SK-N-SH (cell line): Measurements from ENCODE around the gene C1orf146. TPM values are rescaled to one million over a fixed set of nuclear protein-coding genes. Genes with fewer than 3 reads are reported as not detected.

Experiments
- CTCF ChIA-PET: fragments of 300-600, 350-600 bp; formaldehyde crosslinking; extraction: SDS; loops from one replicate; lab custom pipeline; 2021; lab: Yijun Ruan, JAX
- POLR2A ChIA-PET: fragments of 350-600 bp; sonication (Branson Sonifier 250); formaldehyde crosslinking; extraction: SDS; loops from one replicate; lab custom pipeline; 2020; ENCODE audit warnings: antibody characterized with exemption, inconsistent platforms; lab: Yijun Ruan, JAX
- DNase-seq: peaks from one replicate; pipeline ENCODE4 v3.0.0; 2012
- H2AFZ ChIP-seq: fragments of 200-600 bp; sonication (generic); 2 replicates; pipeline ENCODE4 v1.8.1; 2016; ENCODE audit warnings: antibody characterized with exemption, mild to moderate bottlenecking, low read depth
- H3F3A ChIP-seq: fragments of 200-600 bp; sonication (generic); replicated peaks from 2 replicates; pipeline ENCODE3; 2016; ENCODE audit warnings: antibody characterized with exemption, mild to moderate bottlenecking; ENCODE audit not compliant: insufficient read depth
- H3K27ac ChIP-seq, 2 experiments: fragments of 200-500 bp in 1 of 2; fragments of 200-600 bp in 1 of 2; sonication (Bioruptor generic) in 1 of 2; sonication (generic), shearing (Covaris generic) in 1 of 2; 2 replicates each; pipeline versions ENCODE4 v1.5.1 to v1.6.1; 2014 to 2016; ENCODE audit warnings: low read depth in 2 of 2, inconsistent platforms in 1 of 2, low read length in 1 of 2, mild to moderate bottlenecking in 1 of 2, mixed read lengths in 1 of 2
- H3K27me3 ChIP-seq: fragments of 200-600 bp; sonication (generic), shearing (Covaris generic); 2 replicates; pipeline ENCODE4 v1.6.1; 2016; ENCODE audit warnings: mixed run types; ENCODE audit not compliant: insufficient read depth
- H3K36me3 ChIP-seq, 2 experiments: fragments of 200-500 bp in 1 of 2; fragments of 200-600 bp in 1 of 2; sonication (Bioruptor generic) in 1 of 2; sonication (generic) in 1 of 2; replicated peaks in 1 of 2; 2 replicates each; pipeline versions ENCODE3 to v1.5.1; 2014 to 2016; ENCODE audit warnings: low read length in 1 of 2, mild to moderate bottlenecking in 1 of 2; ENCODE audit not compliant: insufficient read depth in 2 of 2, control insufficient read depth in 1 of 2
- H3K4me1 ChIP-seq, 2 experiments: fragments of 200-500 bp in 1 of 2; fragments of 200-600 bp in 1 of 2; sonication (Bioruptor generic) in 1 of 2; sonication (generic), shearing (Covaris generic) in 1 of 2; 2 replicates each; pipeline versions ENCODE4 v1.5.1 to v1.6.1; 2014 to 2016; ENCODE audit warnings: low read depth in 1 of 2, low read length in 1 of 2, mixed run types in 1 of 2; ENCODE audit not compliant: insufficient read depth in 2 of 2, control insufficient read depth in 1 of 2
- H3K4me2 ChIP-seq: fragments of 200-600 bp; sonication (generic), shearing (Covaris generic); 2 replicates; pipeline ENCODE4 v1.6.1; 2017; ENCODE audit warnings: mixed run types
- H3K4me3 ChIP-seq, 2 experiments: fragments of 200-500 bp in 1 of 2; fragments of 200-600 bp in 1 of 2; sonication (Bioruptor generic) in 1 of 2; sonication (generic), shearing (Covaris generic) in 1 of 2; 2 replicates each; pipeline versions ENCODE4 v1.5.1 to v1.8.1; 2014 to 2016; ENCODE audit warnings: low read depth in 2 of 2, inconsistent platforms in 1 of 2, low read length in 1 of 2, mild to moderate bottlenecking in 1 of 2, mixed read lengths in 1 of 2, moderate library complexity in 1 of 2
- H3K79me2 ChIP-seq: fragments of 200-600 bp; sonication (generic); 2 replicates; pipeline ENCODE4 v1.8.1; 2017; ENCODE audit warnings: mild to moderate bottlenecking; ENCODE audit not compliant: insufficient read depth
- H3K9ac ChIP-seq: fragments of 200-600 bp; sonication (generic); 2 replicates; pipeline ENCODE4 v1.6.1; 2017; ENCODE audit warnings: mixed run types
- H3K9me2 ChIP-seq: fragments of 200-600 bp; sonication (generic); 2 replicates; pipeline ENCODE4 v1.6.1; 2017; ENCODE audit warnings: mixed run types
- H3K9me3 ChIP-seq: fragments of 200-600 bp; sonication (generic); 2 replicates; pipeline ENCODE4 v1.6.1; 2017; ENCODE audit warnings: mixed run types, mild to moderate bottlenecking, moderate library complexity
- H4K20me1 ChIP-seq: fragments of 200-600 bp; sonication (generic); 2 replicates; pipeline ENCODE4 v1.6.1; 2017; ENCODE audit warnings: mild to moderate bottlenecking, mixed run types; ENCODE audit not compliant: insufficient read depth
- CHD2 ChIP-seq: fragments of 150-350 bp; IDR thresholded peaks from 2 replicates; pipeline ENCODE4 v1.6.1; 2018; ENCODE audit warnings: low read length; ENCODE audit not compliant: partially characterized antibody
- ELF1 ChIP-seq: IDR thresholded peaks from 2 replicates; pipeline ENCODE4 v1.4.0; 2012
- EZH2phosphoT487 ChIP-seq: fragments of 200-600 bp; sonication (generic); IDR thresholded peaks from 2 replicates; pipeline ENCODE4 v1.6.1; 2017; ENCODE audit warnings: low read depth, mixed run types, mild to moderate bottlenecking, antibody characterized with exemption, moderate library complexity, borderline replicate concordance
- FOSL2 ChIP-seq: IDR thresholded peaks from 2 replicates; pipeline ENCODE4 v1.4.0; 2012; ENCODE audit warnings: low read depth, mild to moderate bottlenecking, moderate library complexity, borderline replicate concordance
- FOXM1 ChIP-seq: IDR thresholded peaks from 2 replicates; pipeline ENCODE4 v1.4.0; 2012; ENCODE audit warnings: low read depth, mild to moderate bottlenecking
- GABPA ChIP-seq: IDR thresholded peaks from 2 replicates; pipeline ENCODE4 v1.4.0; 2012; ENCODE audit warnings: low read depth, mild to moderate bottlenecking
- GATA2 ChIP-seq: sonication (generic); formaldehyde crosslinking; IDR thresholded peaks from 2 replicates; pipeline ENCODE4 v1.5.0; 2020; ENCODE audit warnings: mild to moderate bottlenecking, missing genetic modification reagents
- MEF2A ChIP-seq: IDR thresholded peaks from 2 replicates; pipeline ENCODE4 v1.4.0; 2012; ENCODE audit warnings: low read depth, borderline replicate concordance
- NFIC ChIP-seq: IDR thresholded peaks from 2 replicates; pipeline ENCODE4 v1.4.0; 2012; ENCODE audit warnings: borderline replicate concordance
- POLR2AphosphoS5 ChIP-seq: IDR thresholded peaks from 2 replicates; pipeline ENCODE4 v1.6.1; 2012; ENCODE audit warnings: low read depth, low read length
- RFX5 ChIP-seq: IDR thresholded peaks from 2 replicates; pipeline ENCODE4 v1.6.1; 2012; ENCODE audit warnings: mild to moderate bottlenecking, improper control_type of control experiment, low read length
- SIN3A ChIP-seq: IDR thresholded peaks from 2 replicates; pipeline ENCODE4 v1.6.1; 2012; ENCODE audit warnings: low read depth, mild to moderate bottlenecking, low read length, moderate library complexity, borderline replicate concordance
- USF1 ChIP-seq: IDR thresholded peaks from 2 replicates; pipeline ENCODE4 v1.4.0; 2012; ENCODE audit warnings: low read depth, borderline replicate concordance
- WGBS: methylation state at CpG from one replicate; pipeline ENCODE4 v1.1.6; 2017; ENCODE audit warnings: low lambda C conversion rate; 5-methylcytosine and 5-hydroxymethylcytosine counted together
- polyA plus RNA-seq, 3 experiments: library from polyadenylated mRNA; depleted of rRNA; stranded (reverse); fragments of >200 nt; gene quantifications; 2 replicates each; pipeline ENCODE4 v1.2.3, GENCODE V29; 2012
- TF ChIP-seq, protein P1 (sequence below): IDR thresholded peaks from 2 replicates; pipeline ENCODE4 v1.6.1; 2012; ENCODE audit warnings: mild to moderate bottlenecking, low read depth, low read length, moderate library complexity
- TF ChIP-seq, protein P2 (sequence below): IDR thresholded peaks from 2 replicates; pipeline ENCODE4; 2012

C1orf146 gene
- polyA plus RNA-seq, 1 of the 3 experiments (the other 2 are of a cell fraction) = not detected

DNA sequence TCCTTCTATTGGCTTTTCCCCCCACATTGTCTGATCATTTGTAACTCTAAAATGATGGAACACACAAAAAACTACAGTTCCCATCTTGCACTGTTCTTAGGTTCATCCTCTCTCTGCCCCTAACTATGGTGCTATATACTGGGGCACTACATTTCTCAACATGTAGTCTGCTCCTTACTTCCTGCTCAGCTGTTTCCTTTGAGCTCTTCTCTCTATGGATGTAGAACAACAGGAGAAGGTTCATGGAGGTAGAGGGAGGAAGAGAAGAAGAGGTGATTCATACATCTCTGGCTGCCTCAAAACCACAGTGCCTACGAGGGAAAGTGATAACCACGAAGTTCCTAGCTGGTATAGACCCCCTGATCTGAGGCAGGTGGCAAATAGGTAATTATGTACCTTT lies 7.0 kb upstream of the C1orf146 start:
- H3K27ac ChIP-seq = no peak overlapping the region
- H3K4me3 ChIP-seq = no peak overlapping the region
- H4K20me1 ChIP-seq = no peaks in the 10 kb centered on the region
- H3K79me2 ChIP-seq = no peaks in the 10 kb centered on the region
- DNase-seq = no peak
- H3K4me2 ChIP-seq = no peak overlapping the region
- ChIA-PET POLR2A (no interaction called here), CTCF (no interaction called here)
- no peaks in the 10 kb centered on the region for H3K9me3 ChIP-seq
- H3K9ac ChIP-seq = no peak overlapping the region
- 0% methylated on average over 2 of the region's 2 CpGs for WGBS
- TF ChIP-seq FOSL2 (no peak), FOXM1 (no peak), ELF1 (no peak), GATA2 (CRISPR knock-in tag) (no peak), GABPA (no peak), NFIC (no peak), MEF2A (no peak), CHD2 (no peak), USF1 (no peak), SIN3A (no peak), POLR2AphosphoS5 (no peak), EZH2phosphoT487 (no peak)
- TF ChIP-seq, protein P1, sequence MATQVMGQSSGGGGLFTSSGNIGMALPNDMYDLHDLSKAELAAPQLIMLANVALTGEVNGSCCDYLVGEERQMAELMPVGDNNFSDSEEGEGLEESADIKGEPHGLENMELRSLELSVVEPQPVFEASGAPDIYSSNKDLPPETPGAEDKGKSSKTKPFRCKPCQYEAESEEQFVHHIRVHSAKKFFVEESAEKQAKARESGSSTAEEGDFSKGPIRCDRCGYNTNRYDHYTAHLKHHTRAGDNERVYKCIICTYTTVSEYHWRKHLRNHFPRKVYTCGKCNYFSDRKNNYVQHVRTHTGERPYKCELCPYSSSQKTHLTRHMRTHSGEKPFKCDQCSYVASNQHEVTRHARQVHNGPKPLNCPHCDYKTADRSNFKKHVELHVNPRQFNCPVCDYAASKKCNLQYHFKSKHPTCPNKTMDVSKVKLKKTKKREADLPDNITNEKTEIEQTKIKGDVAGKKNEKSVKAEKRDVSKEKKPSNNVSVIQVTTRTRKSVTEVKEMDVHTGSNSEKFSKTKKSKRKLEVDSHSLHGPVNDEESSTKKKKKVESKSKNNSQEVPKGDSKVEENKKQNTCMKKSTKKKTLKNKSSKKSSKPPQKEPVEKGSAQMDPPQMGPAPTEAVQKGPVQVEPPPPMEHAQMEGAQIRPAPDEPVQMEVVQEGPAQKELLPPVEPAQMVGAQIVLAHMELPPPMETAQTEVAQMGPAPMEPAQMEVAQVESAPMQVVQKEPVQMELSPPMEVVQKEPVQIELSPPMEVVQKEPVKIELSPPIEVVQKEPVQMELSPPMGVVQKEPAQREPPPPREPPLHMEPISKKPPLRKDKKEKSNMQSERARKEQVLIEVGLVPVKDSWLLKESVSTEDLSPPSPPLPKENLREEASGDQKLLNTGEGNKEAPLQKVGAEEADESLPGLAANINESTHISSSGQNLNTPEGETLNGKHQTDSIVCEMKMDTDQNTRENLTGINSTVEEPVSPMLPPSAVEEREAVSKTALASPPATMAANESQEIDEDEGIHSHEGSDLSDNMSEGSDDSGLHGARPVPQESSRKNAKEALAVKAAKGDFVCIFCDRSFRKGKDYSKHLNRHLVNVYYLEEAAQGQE = no peak
- no peaks in the 10 kb centered on the region for H3K9me2 ChIP-seq
- no peaks in the 10 kb centered on the region for H3F3A ChIP-seq
- H3K4me1 ChIP-seq = no peaks in the 10 kb centered on the region
- no peaks in the 10 kb centered on the region for H3K27me3 ChIP-seq
- H3K36me3 ChIP-seq = no peaks in the 10 kb centered on the region
- H2AFZ ChIP-seq = no peak overlapping the region

GRCh38 chr1:92211166-92211565 lies 6.5 kb upstream of the C1orf146 start:
- Histone ChIP-seq H3K27ac (no peak overlapping the region), H3K9me2 (no peaks in the 10 kb centered on the region), H3K36me3 (no peaks in the 10 kb centered on the region), H3K9ac (no peak overlapping the region), H3F3A (no peaks in the 10 kb centered on the region), H3K27me3 (no peaks in the 10 kb centered on the region), H3K4me3 (no peak overlapping the region), H3K4me1 (no peaks in the 10 kb centered on the region), H3K79me2 (no peaks in the 10 kb centered on the region), H4K20me1 (no peaks in the 10 kb centered on the region), H2AFZ (no peak overlapping the region), H3K4me2 (no peak overlapping the region), H3K9me3 (no peaks in the 10 kb centered on the region)
- no peak for TF ChIP-seq RFX5
- TF ChIP-seq, protein P2, sequence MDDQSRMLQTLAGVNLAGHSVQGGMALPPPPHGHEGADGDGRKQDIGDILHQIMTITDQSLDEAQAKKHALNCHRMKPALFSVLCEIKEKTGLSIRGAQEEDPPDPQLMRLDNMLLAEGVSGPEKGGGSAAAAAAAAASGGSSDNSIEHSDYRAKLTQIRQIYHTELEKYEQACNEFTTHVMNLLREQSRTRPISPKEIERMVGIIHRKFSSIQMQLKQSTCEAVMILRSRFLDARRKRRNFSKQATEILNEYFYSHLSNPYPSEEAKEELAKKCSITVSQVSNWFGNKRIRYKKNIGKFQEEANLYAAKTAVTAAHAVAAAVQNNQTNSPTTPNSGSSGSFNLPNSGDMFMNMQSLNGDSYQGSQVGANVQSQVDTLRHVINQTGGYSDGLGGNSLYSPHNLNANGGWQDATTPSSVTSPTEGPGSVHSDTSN = 0 out of 2 replicates have a peak, but pooled peaks have one; percentile 15
- DNase-seq = no peak
- 87% methylated on average over 2 of the region's 2 CpGs for WGBS
- POLR2A ChIA-PET = no interaction called here
- CTCF ChIA-PET = no interaction called here
